IPS-18c (cell line): ENCODE results near the gene RANBP17.

Experiments used
- H3K4me3 ChIP-seq: 2 replicates; pipeline ENCODE4 v1.7.0; 2013; ENCODE audit warnings: low read depth, mild to moderate bottlenecking, low read length, moderate library complexity; ENCODE audit not compliant: insufficient read depth
- H3K9me3 ChIP-seq: one replicate; pipeline ENCODE4 v1.6.1; 2013; ENCODE audit warnings: mild to moderate bottlenecking, low read length, moderate library complexity; ENCODE audit not compliant: control insufficient read depth, insufficient read depth

RANBP17 gene

DNA sequence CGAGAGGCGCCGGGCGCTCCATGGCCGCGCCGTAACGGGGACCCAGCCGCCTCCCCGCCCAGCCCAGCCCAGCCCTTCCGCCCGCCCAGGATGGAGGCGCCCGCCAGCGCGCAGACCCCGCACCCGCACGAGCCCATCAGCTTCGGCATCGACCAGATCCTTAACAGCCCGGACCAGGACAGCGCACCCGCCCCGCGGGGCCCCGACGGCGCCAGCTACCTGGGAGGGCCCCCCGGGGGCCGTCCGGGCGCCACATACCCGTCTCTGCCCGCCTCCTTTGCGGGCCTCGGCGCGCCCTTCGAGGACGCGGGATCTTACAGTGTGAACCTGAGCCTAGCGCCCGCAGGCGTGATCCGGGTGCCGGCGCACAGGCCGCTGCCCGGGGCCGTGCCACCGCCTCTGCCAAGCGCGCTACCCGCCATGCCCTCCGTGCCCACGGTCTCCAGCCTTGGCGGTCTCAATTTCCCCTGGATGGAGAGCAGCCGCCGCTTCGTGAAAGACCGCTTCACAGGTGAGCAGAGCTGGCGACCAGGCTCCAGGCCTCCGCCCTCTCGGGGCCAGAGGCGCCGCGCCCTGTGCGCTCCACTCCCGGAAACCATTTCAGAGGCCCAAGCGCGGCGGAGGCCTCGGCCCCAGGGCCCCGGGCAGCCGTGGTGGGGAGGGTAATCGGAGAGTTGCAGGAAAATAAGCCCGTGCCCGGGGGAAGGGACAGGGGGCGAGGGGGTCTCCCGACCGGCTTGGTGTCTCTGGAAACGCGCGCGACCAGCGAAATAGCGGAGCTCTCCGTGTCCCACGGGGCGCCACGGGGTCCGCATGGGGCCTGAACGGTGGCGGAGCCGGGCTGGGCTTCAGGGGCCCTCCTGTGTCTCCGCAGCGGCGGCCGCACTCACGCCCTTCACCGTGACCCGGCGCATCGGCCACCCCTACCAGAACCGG, 447.7 kb downstream of the RANBP17 start:
- H3K4me3 ChIP-seq, result peak overlapping the region; percentile 34; the same call in 1 of the 2 replicates
- peaks cover 2% of the 10 kb centered on the region for H3K9me3 ChIP-seq

DNA sequence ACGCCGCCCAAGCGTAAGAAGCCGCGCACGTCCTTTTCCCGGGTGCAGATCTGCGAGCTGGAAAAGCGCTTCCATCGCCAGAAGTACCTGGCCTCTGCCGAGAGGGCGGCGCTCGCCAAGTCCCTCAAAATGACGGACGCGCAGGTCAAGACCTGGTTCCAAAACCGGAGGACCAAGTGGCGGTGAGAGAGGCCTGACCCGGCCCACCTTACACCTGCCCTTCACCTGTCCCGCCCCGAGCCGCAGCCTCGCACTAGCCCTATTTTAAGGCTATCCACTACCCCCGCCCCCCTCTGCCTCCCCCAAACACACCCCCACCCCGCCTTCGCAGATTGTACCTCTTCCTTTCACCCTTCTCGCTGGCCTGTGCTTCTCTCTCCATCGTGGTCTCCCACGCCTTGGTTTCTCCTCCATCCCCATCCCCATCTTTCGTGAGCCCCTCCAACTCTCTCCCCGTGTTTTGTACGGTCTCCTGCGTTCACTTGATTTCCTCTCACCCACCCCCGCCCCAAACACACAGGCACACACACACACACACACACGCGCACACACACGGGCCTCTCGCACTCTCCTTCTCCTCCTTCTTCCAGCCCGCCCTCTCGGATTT, 448.5 kb downstream of the RANBP17 start:
- no peak overlapping the region; the same call in 1 of the 2 replicates for H3K4me3 ChIP-seq
- no peaks in the 10 kb centered on the region for H3K9me3 ChIP-seq

DNA sequence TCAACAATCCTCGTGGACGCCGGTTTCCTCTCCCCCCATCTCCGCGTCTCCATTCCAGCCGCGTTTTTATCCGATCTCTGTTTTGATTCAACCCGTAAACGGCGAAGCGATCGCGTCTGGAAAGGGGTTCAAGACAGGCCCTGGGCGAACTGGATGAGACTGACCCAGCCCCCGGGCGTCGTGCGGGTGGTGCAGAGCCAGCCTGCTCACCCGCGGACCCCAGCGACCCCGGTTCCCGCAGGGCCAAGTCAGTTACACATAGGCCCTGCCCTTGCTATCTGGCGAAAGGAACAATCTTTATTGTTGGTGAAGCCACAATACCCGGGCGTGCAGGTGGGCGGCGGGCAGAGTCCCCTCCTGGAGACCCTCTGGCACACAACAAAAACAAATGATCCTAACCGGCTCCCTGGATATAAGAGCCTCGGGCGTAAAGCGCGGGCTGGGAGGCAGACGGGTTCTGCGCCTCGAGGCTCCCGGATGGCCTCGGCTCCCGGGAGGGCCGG, 449.1 kb downstream of the RANBP17 start:
- Histone ChIP-seq H3K4me3 (peak overlapping the region; percentile 36; the same call in 1 of the 2 replicates), H3K9me3 (no peaks in the 10 kb centered on the region)

DNA sequence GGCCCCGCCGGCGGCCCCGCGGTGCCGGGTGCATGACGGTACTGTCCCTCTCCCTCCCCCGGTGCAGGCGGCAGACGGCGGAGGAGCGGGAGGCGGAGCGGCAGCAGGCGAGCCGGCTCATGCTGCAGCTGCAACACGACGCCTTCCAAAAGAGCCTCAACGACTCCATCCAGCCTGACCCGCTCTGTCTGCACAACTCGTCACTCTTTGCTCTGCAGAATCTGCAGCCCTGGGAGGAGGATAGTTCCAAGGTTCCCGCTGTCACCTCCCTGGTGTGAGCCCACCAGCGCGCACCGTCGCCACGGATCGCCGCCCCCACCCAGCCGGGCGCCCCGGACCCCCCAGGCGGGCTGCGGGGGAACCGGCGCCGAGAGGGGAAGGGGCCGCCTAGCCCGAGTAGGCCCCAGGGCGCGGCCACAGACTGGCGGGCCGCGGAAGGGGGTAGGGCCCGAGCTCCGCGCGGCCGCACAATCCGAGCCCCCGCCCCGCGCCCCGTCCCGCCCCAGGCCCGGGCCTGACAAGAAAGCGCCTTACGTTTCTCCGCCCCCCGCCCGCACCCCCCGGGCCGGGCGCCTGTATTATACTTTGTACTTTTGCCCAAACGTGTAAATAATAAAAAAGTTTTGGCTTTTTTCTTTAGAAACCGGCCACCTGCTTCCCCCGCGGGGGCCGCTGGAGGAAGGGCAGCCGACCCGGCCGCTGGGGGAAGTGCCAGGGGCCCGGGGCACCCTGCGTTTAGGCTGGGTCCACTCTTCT, 449.7 kb downstream of the RANBP17 start:
- no peaks in the 10 kb centered on the region for H3K9me3 ChIP-seq

DNA sequence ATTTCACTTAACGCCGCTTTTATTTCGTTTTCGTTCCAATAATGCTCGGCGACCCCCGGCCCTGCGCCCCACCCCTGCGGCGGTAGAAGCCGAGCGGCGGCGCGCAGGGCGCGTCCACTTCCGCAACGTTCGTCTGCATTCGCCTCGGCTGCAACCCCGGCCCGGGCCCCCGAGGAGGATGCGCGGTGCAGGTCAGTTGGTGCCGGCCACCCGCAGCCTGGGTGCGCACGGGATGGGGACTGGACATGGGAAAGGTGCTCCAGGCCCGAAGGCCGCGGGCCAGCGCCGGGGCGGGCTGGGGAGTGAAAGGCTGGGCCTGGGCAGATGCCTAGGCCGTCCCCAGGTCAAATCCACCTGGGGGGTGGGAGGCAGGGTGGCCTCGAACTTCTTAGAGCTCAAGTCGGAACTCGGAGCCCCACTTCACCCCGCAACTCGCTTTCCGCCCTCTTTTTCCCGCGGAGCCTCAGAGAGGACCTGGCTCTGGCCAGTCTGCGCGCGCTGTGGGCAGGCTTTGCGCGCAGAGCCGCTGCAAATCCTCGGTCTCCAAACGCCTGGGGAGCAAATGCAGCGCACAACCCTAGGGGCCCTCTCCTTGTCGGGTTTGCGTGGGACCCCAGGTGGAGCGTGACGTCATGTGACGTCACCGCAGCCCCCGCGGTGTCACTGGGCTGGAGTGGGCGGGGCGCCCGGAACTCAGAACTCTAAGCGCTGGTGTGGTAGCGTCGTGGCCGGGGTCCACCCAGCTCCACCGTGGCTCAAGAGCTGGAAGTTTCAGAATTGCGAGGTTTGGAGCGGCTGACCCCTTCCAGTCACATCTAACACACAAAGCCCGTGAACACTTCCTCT, 450.5 kb downstream of the RANBP17 start:
- peak overlapping the region; percentile 46; the same call in 1 of the 2 replicates for H3K4me3 ChIP-seq

More for the DNA sequence above, 449.7 kb downstream of the RANBP17 start:
- H3K4me3 ChIP-seq, result peak overlapping the region; percentile 46

DNA sequence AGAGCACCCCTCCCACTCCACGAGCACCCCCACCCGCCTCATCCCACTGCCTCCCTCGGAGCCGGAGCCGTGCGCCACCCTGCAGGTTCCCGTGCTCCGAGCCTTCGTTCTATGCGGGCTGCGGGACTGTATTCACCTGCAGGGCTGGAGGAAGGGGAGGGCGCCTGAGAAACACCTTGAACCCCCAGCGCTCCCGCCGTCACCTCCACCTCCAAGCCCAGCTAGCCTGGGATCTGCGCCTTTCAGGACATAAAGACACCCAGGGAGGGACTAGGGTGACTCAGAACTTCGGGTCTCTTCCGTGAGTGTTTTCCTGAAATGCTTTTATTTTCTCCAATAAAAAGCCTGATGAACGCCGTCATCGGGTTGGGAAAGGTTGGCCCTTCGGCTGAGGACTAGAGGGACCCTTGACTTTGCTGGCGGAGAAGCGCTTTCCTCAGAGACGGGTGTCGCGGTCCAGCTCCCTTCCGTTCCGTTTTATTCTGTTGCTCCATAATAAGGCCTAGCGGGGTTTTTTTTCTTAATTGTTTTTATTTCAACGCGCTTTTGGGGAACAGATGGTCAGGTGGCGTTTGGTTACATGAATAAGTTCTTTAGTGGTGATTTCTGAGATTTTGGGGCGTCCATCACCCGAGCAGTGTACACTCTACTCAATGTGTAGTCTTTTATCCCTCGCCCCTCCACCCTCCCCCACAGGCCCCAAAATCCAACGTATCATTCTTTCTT, 451.8 kb downstream of the RANBP17 start:
- H3K9me3 ChIP-seq, result peaks cover 2% of the 10 kb centered on the region
- no peak overlapping the region for H3K4me3 ChIP-seq

More for the DNA sequence above, 450.5 kb downstream of the RANBP17 start:
- peaks cover 2% of the 10 kb centered on the region for H3K9me3 ChIP-seq

DNA sequence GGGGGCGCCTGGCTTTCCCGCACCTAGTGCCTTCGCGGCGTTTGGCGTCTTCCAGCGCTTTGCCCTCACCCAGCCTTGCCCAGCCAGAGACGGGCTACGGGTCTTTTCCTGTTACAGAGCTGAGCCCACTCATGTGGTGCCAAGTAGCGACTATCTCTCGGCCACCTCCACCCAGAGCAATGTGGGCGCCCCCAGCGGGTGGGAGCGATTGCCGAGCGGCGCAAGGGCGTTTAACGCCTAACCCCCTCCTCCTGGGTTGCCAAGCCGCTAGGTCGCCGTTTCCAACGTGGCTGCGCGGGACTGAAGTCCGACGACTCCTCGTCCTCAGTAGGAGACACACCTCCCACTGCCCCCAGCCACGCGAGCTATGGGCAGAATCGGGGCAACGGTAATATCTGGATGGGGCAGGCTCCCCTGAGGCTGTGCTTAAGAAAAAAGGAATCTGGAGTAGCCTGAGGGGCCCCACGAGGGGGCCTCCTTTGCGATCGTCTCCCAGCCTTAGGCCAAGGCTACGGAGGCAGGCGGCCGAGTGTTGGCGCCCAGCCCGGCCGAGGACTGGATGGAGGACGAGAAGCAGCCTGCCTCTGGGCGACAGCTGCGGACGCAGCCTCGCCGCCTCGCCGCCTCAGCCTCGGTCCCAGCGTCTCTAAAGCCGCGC, 453.0 kb downstream of the RANBP17 start:
- H3K9me3 ChIP-seq, result peaks cover 2% of the 10 kb centered on the region

DNA sequence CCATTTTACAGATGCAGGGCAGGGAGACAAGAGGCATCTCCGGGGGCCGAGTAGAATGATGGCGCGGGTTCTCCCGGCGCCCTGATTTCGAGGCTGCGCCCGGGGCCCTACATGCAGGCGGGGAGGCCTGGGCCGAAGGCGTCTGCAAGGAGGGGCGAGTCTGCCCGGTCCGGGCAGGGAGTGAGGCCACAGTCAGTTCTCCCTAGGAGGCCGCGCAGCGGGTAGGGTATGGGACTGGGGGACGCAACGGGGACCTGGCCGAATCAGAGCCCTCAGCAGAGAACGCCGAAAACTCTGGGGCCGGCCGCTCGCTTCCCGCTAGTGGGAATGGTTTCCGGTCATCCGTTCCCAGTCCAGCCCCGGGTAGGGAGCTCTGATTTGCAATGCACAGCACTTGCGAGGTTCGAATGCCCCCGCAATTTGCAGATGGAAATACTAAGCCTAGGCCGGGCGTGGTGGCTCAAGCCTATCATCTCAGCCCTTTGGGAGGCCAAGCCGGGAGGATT, 453.6 kb downstream of the RANBP17 start:
- Histone ChIP-seq H3K4me3 (peak overlapping the region; percentile 24; the same call in 1 of the 2 replicates), H3K9me3 (peaks cover 2% of the 10 kb centered on the region)

More for the DNA sequence above, 453.0 kb downstream of the RANBP17 start:
- H3K4me3 ChIP-seq, result peak overlapping the region; percentile 15; the same call in 1 of the 2 replicates

DNA sequence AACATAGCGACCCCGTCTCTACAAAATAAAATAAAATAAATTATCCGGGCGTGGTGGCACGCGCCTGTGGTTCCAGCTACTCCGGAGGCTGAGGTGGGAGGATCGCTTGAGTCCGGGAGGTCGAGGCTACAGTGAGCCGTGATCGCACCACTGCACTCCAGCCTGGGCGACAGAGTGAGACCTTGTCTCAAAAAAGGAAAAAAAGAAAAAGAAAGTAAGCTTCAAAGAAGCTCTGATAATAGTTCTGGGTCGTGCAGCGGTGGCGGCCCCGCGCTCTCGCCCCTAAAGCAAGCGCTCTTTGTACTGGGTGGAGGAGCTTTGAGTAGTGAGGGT, 454.1 kb downstream of the RANBP17 start:
- H3K4me3 ChIP-seq, result no peak overlapping the region
- peaks cover 2% of the 10 kb centered on the region for H3K9me3 ChIP-seq

DNA sequence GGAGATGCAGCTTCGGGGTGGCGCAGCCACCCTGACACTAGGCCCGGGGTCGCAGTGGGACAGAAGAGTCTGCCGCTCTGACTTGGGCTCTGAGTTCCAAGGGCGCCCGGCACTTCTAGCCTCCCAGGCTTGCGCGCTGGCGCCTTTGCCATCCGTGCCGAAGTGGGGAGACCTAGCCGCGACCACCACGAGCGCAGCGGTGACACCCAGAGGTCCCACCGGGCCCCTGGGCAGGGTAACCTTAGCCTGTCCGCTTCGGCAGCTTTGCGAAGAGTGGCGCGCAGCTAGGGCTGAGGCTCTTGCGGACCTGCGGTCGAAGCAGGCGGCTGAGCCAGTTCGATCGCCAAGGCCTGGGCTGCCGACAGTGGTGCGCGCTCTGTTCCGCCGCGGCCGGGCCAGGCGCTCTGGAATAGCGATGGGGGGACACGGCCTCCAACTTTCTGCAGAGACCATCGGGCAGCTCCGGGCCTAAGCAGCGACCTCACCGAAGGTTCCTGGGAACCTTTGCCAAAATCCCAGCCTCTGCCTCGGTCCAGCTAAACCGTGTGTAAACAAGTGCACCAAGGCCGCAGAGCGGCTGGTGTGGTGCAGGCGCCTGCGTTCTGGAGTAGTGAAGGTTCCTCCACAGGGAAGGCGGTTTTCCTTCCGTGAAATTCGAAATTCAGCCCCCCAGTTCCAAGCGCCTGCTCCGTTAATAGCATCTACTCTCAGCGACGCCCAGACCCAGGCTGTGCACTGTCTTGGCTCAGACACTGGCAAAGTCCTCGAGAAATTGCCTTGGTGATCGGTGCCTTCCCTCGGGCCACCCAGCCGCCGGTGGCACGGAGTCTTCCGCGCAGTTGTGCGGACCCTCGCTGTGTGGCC, 454.7 kb downstream of the RANBP17 start:
- Histone ChIP-seq H3K9me3 (peaks cover 2% of the 10 kb centered on the region), H3K4me3 (peak overlapping the region; percentile 28)

DNA sequence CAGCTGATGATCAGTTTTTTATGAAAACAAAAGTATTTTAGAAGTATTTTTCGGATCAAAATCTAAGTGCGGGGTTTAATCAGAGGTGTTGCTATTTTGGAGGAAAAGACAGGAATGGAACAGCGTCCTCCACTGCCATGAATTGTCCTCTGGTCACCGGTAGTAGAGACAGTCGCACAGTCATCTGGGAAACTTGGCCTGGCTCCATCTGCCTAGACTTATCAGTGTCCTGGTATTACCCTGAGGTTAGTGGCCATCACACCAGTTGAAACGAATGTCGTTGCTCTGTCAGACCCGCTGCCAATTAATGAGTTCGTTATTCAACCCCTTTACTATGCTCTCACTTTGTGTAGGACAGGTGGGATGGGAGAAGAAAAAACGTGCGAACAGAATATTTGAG, 455.4 kb downstream of the RANBP17 start:
- peaks cover 2% of the 10 kb centered on the region for H3K9me3 ChIP-seq
- no peak overlapping the region; the same call in 1 of the 2 replicates for H3K4me3 ChIP-seq

DNA sequence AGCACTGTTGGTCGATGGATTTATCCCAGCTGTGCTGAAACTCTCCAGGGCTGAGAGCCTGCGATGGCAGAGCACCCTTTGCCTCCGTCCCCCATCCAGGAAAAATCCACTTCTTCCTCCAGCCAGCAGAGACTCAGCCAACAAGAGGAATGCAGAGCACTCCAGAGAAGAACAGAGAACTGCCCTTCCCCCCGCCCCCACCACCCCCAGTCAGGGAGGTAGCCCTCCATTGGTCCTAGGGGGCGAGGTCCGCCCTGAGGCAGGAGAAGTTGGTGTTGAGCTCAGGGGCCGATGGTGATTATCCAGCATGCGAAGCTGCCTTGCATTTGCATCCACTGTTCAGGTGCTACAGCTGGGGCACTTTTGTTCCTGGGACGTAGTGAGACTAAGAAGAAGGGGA, 456.2 kb downstream of the RANBP17 start:
- peaks cover 2% of the 10 kb centered on the region for H3K9me3 ChIP-seq

DNA sequence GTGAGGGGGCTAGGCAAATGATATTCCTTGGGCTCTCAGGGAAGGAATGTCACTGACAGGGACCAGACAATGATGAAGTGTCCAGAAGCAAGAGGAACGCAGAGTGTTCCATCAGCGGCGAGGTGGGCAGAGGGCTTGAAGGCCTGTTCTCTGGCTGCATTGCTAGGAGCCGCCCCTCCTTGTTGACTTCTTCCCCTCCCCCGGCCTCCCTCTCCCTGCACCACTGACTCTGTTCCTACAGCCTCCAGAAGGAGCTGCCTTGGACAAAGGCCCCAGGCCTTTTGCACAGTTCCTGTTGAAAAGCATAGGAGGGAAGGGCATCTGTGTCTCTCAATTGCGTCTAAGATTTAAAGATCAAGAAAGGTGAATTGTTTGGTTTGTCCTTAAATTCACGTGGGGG, 459.6 kb downstream of the RANBP17 start:
- Histone ChIP-seq H3K4me3 (no peak overlapping the region), H3K9me3 (peaks cover 2% of the 10 kb centered on the region)

More for the DNA sequence above, 456.2 kb downstream of the RANBP17 start:
- H3K4me3 ChIP-seq, result no peak overlapping the region

DNA sequence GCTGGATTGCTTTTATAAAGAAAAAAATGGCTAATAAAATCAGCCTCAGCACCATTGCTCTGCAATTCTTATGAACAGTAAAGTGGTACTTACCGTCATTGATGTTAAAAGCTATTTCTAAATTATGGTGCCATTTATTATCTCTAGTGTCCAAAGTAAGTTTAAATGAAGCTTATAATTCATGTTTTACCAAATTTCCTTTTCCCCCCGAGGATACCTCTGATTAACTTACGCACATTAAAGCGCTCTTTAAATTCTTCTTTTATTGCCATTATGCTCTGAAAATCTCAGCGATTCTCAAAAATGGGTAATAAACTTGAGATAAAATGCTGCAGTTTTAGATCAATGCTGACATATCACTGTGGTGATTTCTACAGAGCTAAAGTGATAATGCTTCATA, 460.7 kb downstream of the RANBP17 start:
- no peak overlapping the region for H3K4me3 ChIP-seq
- no peaks in the 10 kb centered on the region for H3K9me3 ChIP-seq
